ENCODE data around the gene PPM1K.

Gene PPM1K

GRCh38 chr4:88297725-88298454 lies 13.5 kb upstream of the PPM1K start:
- no peak overlapping the region for H3K27ac ChIP-seq (ENCODE audit: low read depth in 2 of 2, low read length in 2 of 2)
- no peaks in the 10 kb centered on the region for H3K4me1 ChIP-seq (ENCODE audit: control insufficient read depth in 2 of 2, insufficient read depth in 2 of 2, low read length in 2 of 2)
- H3K36me3 ChIP-seq (ENCODE audit: control insufficient read depth in 2 of 2, insufficient read depth in 2 of 2, low read length in 2 of 2) = no peaks in the 10 kb centered on the region
- H3K4me3 ChIP-seq (ENCODE audit: low read length in 2 of 2) = no peak overlapping the region
- H3K9ac ChIP-seq (ENCODE audit: low read depth in 1 of 2, low read length in 2 of 2) = no peak overlapping the region
- no peaks in the 10 kb centered on the region for H3K27me3 ChIP-seq (ENCODE audit: control insufficient read depth in 2 of 2, insufficient read depth in 2 of 2, low read length in 2 of 2)
- no peaks in the 10 kb centered on the region for H3K9me3 ChIP-seq (ENCODE audit: control insufficient read depth in 2 of 2, low read length in 2 of 2)

- H3K27ac ChIP-seq (ENCODE audit: low read depth in 2 of 2, low read length in 2 of 2) = no peak overlapping the region
These were observed 12.8 kb upstream of the PPM1K start for GRCh38 chr4:88297212-88297516.

GRCh38 chr4:88296413-88297211 lies 12.3 kb upstream of the PPM1K start:
- H3K27me3 ChIP-seq (ENCODE audit: control insufficient read depth in 2 of 2, insufficient read depth in 2 of 2, low read length in 2 of 2) = no peaks in the 10 kb centered on the region
- H3K9ac ChIP-seq (ENCODE audit: low read depth in 1 of 2, low read length in 2 of 2) = no peak overlapping the region
- H3K36me3 ChIP-seq (ENCODE audit: control insufficient read depth in 2 of 2, insufficient read depth in 2 of 2, low read length in 2 of 2) = no peaks in the 10 kb centered on the region
- H3K4me3 ChIP-seq (ENCODE audit: low read length in 2 of 2) = no peak overlapping the region
- H3K9me3 ChIP-seq (ENCODE audit: control insufficient read depth in 2 of 2, low read length in 2 of 2) = no peaks in the 10 kb centered on the region
- H3K27ac ChIP-seq (ENCODE audit: low read depth in 2 of 2, low read length in 2 of 2) = no peak overlapping the region
- no peaks in the 10 kb centered on the region for H3K4me1 ChIP-seq (ENCODE audit: control insufficient read depth in 2 of 2, insufficient read depth in 2 of 2, low read length in 2 of 2)

More at GRCh38 chr4:88297212-88297516, 12.8 kb upstream of the PPM1K start:
- H3K4me1 ChIP-seq (ENCODE audit: control insufficient read depth in 2 of 2, insufficient read depth in 2 of 2, low read length in 2 of 2) = no peaks in the 10 kb centered on the region
- no peaks in the 10 kb centered on the region for H3K9me3 ChIP-seq (ENCODE audit: control insufficient read depth in 2 of 2, low read length in 2 of 2)
- no peak overlapping the region for H3K9ac ChIP-seq (ENCODE audit: low read depth in 1 of 2, low read length in 2 of 2)
- H3K4me3 ChIP-seq (ENCODE audit: low read length in 2 of 2) = no peak overlapping the region
- H3K36me3 ChIP-seq (ENCODE audit: control insufficient read depth in 2 of 2, insufficient read depth in 2 of 2, low read length in 2 of 2) = no peaks in the 10 kb centered on the region
- H3K27me3 ChIP-seq (ENCODE audit: control insufficient read depth in 2 of 2, insufficient read depth in 2 of 2, low read length in 2 of 2) = no peaks in the 10 kb centered on the region

GRCh38 chr4:88295656-88296055 lies 11.3 kb upstream of the PPM1K start:
- Histone ChIP-seq H3K4me1 (ENCODE audit: control insufficient read depth in 2 of 2, insufficient read depth in 2 of 2, low read length in 2 of 2) (no peaks in the 10 kb centered on the region), H3K9me3 (ENCODE audit: control insufficient read depth in 2 of 2, low read length in 2 of 2) (no peaks in the 10 kb centered on the region), H3K4me3 (ENCODE audit: low read length in 2 of 2) (no peak overlapping the region), H3K27me3 (ENCODE audit: control insufficient read depth in 2 of 2, insufficient read depth in 2 of 2, low read length in 2 of 2) (no peaks in the 10 kb centered on the region), H3K36me3 (ENCODE audit: control insufficient read depth in 2 of 2, insufficient read depth in 2 of 2, low read length in 2 of 2) (no peaks in the 10 kb centered on the region), H3K27ac (ENCODE audit: low read depth in 2 of 2, low read length in 2 of 2) (no peak overlapping the region), H3K9ac (ENCODE audit: low read depth in 1 of 2, low read length in 2 of 2) (no peak overlapping the region)

- Histone ChIP-seq H3K27me3 (ENCODE audit: control insufficient read depth in 2 of 2, insufficient read depth in 2 of 2, low read length in 2 of 2) (no peaks in the 10 kb centered on the region), H3K9ac (ENCODE audit: low read depth in 1 of 2, low read length in 2 of 2) (no peak overlapping the region), H3K4me3 (ENCODE audit: low read length in 2 of 2) (no peak overlapping the region), H3K27ac (ENCODE audit: low read depth in 2 of 2, low read length in 2 of 2) (no peak overlapping the region), H3K36me3 (ENCODE audit: control insufficient read depth in 2 of 2, insufficient read depth in 2 of 2, low read length in 2 of 2) (no peaks in the 10 kb centered on the region), H3K9me3 (ENCODE audit: control insufficient read depth in 2 of 2, low read length in 2 of 2) (no peaks in the 10 kb centered on the region), H3K4me1 (ENCODE audit: control insufficient read depth in 2 of 2, insufficient read depth in 2 of 2, low read length in 2 of 2) (no peaks in the 10 kb centered on the region)
These were observed 6.6 kb upstream of the PPM1K start for GRCh38 chr4:88291003-88291402.

GRCh38 chr4:88286897-88287296 lies 2.5 kb upstream of the PPM1K start:
- no peak overlapping the region for H3K27ac ChIP-seq (ENCODE audit: low read depth in 2 of 2, low read length in 2 of 2)
- H3K9me3 ChIP-seq (ENCODE audit: control insufficient read depth in 2 of 2, low read length in 2 of 2) = no peaks in the 10 kb centered on the region
- no peak overlapping the region for H3K9ac ChIP-seq (ENCODE audit: low read depth in 1 of 2, low read length in 2 of 2)
- H3K36me3 ChIP-seq (ENCODE audit: control insufficient read depth in 2 of 2, insufficient read depth in 2 of 2, low read length in 2 of 2) = no peaks in the 10 kb centered on the region
- peaks cover 14 to 15% of the 10 kb centered on the region in 2 donors for H3K4me1 ChIP-seq (ENCODE audit: control insufficient read depth in 2 of 2, insufficient read depth in 2 of 2, low read length in 2 of 2)
- H3K4me3 ChIP-seq (ENCODE audit: low read length in 2 of 2) = no peak overlapping the region
- H3K27me3 ChIP-seq (ENCODE audit: control insufficient read depth in 2 of 2, insufficient read depth in 2 of 2, low read length in 2 of 2) = no peaks in the 10 kb centered on the region

- peak overlapping the region; percentile 79 to 81 for H3K9ac ChIP-seq (ENCODE audit: low read depth in 1 of 2, low read length in 2 of 2)
- peaks cover 14 to 15% of the 10 kb centered on the region in 2 donors for H3K4me1 ChIP-seq (ENCODE audit: control insufficient read depth in 2 of 2, insufficient read depth in 2 of 2, low read length in 2 of 2)
- no peaks in the 10 kb centered on the region for H3K9me3 ChIP-seq (ENCODE audit: control insufficient read depth in 2 of 2, low read length in 2 of 2)
- H3K36me3 ChIP-seq (ENCODE audit: control insufficient read depth in 2 of 2, insufficient read depth in 2 of 2, low read length in 2 of 2) = no peaks in the 10 kb centered on the region
- H3K4me3 ChIP-seq (ENCODE audit: low read length in 2 of 2) = peak overlapping the region; percentile 87 to 95
- H3K27me3 ChIP-seq (ENCODE audit: control insufficient read depth in 2 of 2, insufficient read depth in 2 of 2, low read length in 2 of 2) = no peaks in the 10 kb centered on the region
- H3K27ac ChIP-seq (ENCODE audit: low read depth in 2 of 2, low read length in 2 of 2) = peak overlapping the region; percentile 79 to 97
These were observed 883 bp upstream of the PPM1K start for GRCh38 chr4:88285235-88285653.

- Histone ChIP-seq H3K4me3 (ENCODE audit: low read length in 2 of 2) (peak overlapping the region; percentile 87 to 95), H3K4me1 (ENCODE audit: control insufficient read depth in 2 of 2, insufficient read depth in 2 of 2, low read length in 2 of 2) (peaks cover 14 to 15% of the 10 kb centered on the region in 2 donors), H3K9ac (ENCODE audit: low read depth in 1 of 2, low read length in 2 of 2) (peak overlapping the region; percentile 89 to 91), H3K27me3 (ENCODE audit: control insufficient read depth in 2 of 2, insufficient read depth in 2 of 2, low read length in 2 of 2) (no peaks in the 10 kb centered on the region), H3K36me3 (ENCODE audit: control insufficient read depth in 2 of 2, insufficient read depth in 2 of 2, low read length in 2 of 2) (no peaks in the 10 kb centered on the region), H3K27ac (ENCODE audit: low read depth in 2 of 2, low read length in 2 of 2) (peak overlapping the region; percentile 96 to 97), H3K9me3 (ENCODE audit: control insufficient read depth in 2 of 2, low read length in 2 of 2) (no peaks in the 10 kb centered on the region)
These were observed 511 bp downstream of the PPM1K start for GRCh38 chr4:88283661-88284438.

- Histone ChIP-seq H3K27ac (ENCODE audit: low read depth in 2 of 2, low read length in 2 of 2) (no peak overlapping the region), H3K9me3 (ENCODE audit: control insufficient read depth in 2 of 2, low read length in 2 of 2) (no peaks in the 10 kb centered on the region), H3K36me3 (ENCODE audit: control insufficient read depth in 2 of 2, insufficient read depth in 2 of 2, low read length in 2 of 2) (no peaks in the 10 kb centered on the region), H3K4me1 (ENCODE audit: control insufficient read depth in 2 of 2, insufficient read depth in 2 of 2, low read length in 2 of 2) (peaks cover 13 to 16% of the 10 kb centered on the region in 2 donors), H3K9ac (ENCODE audit: low read depth in 1 of 2, low read length in 2 of 2) (no peak overlapping the region), H3K27me3 (ENCODE audit: control insufficient read depth in 2 of 2, insufficient read depth in 2 of 2, low read length in 2 of 2) (no peaks in the 10 kb centered on the region), H3K4me3 (ENCODE audit: low read length in 2 of 2) (no peak overlapping the region)
These were observed 4.0 kb downstream of the PPM1K start for GRCh38 chr4:88280228-88280795.
